TTC549 (cell line): ENCODE data around the gene TSKS.

Experiments used
- FAIRE-seq: peaks from 2 replicates; lab custom pipeline; 2012; peaks lifted over from hg19 to GRCh38; lab: Jason Lieb, UNC

TSKS gene

DNA sequence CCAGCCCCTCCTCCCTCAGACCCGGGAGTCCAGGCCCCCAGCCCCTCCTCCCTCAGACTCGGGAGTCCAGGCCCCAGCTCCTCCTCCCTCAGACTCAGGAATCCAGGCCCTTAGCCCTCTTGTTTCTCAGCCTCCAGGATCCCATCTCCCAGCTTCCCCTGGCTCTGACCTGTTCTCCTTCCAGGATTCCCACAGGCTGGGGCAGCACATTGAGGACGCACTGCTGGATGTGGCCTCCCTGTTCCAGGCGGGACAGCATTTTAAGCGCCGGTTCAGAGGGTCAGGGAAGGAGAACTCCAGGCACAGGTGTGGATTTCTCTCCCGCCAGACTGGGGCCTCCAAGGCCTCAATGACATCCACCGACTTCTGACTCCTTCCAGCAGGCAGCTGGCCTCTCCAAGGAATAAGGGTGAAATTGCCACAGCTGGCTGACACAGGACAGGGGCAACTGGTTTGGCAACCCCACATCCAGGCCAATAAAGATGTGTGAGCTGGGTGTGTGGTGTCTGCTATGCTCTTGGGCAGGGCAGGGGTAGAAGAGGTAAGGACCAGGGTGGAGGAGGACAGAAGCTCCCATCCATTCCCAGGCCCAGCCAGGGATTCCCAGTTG lies 49.8 kb downstream of the TSKS start:
- no peak for FAIRE-seq

DNA sequence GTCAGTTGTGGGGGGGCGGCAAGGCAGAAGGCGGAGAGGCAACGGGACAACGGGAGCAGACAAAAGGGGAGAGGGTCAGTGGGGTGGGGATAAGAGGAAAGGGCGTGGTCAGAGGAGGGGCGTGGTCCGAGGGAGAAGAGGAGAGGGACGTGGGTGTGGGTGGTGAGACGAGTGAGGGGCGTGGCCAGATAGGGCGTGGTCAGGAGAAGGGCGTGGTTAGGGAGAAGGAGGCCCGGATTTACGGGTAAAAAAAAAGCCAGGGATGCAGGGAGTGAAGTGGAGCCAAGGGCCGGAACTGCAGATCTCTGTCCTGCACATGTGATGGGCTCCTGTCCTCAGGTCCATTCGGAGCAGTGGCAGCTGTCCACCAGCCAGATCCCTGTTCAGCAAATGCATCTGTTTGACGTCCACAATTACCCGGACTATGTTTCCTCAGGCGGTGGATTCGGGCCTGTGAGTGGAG lies 50.7 kb downstream of the TSKS start:
- no peak for FAIRE-seq

DNA sequence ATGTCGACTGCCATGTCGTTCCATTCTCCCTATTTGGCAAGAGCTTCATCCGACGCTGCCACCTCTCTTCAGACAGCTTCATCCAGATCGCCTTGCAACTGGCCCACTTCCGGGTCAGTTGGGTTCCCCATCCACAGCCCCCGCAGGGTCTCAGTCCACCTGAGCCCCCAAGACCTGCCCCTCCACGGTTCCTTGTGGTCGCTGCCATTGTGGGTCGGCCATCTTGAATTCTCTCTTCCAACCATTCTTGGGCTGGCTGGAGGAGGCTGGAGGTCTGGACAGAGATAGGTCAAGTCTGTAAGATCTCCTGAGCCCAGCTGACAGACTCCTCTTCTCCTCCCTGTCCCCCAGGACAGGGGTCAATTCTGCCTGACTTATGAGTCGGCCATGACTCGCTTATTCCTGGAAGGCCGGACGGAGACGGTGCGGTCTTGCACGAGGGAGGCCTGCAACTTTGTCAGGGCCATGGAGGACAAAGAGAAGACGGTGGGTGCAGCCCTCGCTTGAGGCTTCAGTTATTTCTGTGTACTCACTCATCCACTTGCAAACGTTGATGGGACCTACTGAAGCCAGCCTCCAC lies 52.6 kb downstream of the TSKS start:
- no peak for FAIRE-seq

DNA sequence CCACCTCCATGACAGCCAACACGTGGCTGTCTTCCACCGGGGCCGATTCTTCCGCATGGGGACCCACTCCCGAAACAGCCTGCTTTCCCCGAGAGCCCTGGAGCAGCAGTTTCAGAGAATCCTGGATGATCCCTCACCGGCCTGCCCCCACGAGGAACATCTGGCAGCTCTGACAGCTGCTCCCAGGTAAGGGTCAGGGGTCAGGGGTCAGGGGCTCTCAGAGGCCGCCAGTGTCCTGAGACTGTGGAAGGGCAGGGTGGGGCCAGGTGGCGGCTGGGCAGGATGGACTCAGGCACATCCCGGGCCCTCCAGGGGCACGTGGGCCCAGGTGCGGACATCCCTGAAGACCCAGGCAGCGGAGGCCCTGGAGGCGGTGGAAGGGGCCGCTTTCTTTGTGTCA lies 57.2 kb downstream of the TSKS start:
- no peak for FAIRE-seq

DNA sequence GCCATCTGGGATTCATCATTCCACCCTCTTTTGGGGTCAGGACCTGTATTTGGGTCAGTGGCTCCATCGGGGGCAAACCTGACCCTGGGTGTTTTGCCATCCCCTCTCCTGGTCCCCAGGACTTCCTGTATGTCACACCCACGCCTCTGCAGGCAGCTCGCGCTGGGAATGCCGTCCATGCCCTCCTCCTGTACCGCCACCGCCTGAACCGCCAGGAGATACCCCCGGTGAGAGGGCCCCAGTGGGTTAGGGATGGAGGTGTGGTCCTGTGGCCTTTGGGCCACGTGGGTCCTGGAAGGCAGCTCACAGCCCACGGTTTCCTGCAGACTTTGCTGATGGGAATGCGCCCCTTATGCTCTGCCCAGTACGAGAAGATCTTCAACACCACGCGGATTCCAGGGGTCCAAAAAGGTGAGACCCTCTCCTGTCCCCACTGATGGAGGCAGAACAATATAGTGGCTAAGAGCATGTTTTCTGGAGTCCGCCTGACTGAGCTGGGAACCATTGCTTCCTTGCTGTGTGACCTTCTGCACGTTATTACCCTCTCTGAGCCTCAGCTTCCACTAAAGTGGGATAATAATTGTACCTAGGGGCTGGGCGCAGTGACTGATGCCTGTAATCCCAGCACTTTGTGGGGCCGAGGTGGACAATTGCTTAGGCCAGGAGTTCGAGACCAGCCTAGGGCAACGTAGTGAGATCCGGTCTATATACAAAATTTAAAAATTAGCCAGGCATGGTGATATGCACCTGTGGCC lies 58.0 kb downstream of the TSKS start:
- no peak for FAIRE-seq

DNA sequence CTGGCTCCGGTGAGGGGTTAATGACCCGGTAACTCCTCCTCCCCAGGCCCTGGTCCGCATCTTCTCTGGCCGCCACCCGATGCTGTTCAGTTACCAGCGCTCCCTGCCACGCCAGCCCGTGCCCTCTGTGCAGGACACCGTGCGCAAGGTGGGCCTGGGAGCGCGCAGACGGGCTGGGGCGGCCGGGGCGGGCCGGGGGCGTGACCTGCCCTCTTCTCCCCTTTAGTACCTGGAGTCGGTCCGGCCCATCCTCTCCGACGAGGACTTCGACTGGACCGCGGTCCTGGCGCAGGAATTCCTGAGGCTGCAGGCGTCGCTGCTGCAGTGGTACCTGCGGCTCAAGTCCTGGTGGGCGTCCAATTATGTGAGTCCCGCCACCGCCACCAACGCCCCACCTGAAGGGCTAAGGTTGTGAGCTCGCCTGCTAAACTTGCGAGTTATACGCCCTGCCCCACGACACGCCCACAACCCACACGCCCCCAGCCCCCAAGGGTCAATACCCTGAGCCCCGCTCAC lies 61.8 kb downstream of the TSKS start:
- FAIRE-seq: no peak

DNA sequence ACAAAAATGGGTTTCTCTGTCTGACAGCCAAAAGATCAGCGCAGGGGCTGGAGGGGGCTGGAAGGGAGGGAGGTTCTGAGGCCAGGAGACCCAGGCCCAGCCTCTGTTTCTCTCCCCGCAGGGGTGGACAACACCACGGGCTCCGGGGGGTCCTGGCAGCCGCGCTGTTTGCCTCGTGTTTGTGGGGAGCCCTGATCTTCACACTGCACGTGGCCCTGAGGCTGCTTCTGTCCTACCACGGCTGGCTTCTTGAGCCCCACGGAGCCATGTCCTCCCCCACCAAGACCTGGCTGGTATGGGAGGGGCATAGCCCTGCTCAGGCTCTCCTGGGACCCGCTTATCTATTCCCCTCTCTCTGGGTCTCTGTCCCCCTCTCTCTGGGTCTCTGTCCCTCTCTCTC lies 62.5 kb downstream of the TSKS start:
- no peak for FAIRE-seq

DNA sequence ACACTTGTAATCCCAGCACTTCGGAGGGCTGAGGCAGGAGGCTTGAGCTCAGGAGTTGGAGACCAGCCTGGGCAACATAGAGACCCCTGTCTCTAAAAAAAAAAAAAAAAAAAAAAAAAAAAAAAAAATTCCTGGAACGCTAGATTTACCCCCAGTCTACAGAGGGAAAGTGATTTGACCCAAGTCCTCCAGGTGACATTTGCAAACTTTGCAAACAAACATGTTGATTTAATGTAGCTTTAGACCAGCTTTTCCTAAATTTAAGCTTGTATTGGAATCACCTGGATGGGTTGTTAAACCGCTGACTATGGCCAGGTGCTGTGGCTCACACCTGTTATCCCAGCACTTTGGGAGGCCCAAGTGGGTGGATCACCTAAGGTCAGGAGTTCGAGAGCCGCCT lies 63.7 kb downstream of the TSKS start:
- FAIRE-seq: no peak

DNA sequence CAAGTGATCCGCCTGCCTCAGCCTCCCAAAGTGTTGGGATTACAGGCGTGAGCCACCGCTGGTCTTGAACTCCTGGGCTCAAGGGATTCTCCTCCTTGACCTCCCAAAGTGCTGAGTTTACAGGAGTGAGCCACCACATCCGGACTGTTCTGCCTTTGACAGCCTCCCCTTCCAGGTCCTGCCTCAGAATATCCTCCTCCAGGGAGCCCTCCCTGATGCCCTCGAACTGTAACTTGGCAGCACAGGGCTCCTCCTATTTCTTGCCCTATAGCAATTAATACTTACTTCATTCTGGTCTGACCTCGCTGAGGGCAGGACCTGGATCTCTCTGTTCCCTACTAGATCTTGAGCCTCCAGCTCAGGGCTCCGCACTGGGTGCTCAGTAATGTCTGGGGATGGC lies 66.2 kb downstream of the TSKS start:
- FAIRE-seq: no peak

DNA sequence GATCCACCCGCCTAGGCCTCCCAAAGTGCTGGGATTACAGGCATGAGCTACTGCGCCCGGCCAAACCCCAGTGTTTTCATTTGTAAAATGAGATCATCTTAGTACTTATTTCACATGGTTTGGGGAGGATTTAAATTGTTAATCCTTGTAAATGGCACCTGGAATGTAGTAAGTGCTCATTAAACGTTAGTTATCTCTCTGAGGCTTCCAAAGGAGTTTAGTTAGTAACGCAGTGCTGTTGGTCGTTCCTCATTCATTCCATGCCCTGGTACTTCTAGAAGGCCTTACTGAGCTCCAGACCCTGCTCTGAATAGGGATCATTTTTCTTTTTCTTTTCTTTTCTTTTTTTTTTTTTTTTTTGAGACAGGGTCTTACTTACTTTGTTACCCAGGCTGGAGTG lies 67.0 kb downstream of the TSKS start:
- FAIRE-seq: no peak

DNA sequence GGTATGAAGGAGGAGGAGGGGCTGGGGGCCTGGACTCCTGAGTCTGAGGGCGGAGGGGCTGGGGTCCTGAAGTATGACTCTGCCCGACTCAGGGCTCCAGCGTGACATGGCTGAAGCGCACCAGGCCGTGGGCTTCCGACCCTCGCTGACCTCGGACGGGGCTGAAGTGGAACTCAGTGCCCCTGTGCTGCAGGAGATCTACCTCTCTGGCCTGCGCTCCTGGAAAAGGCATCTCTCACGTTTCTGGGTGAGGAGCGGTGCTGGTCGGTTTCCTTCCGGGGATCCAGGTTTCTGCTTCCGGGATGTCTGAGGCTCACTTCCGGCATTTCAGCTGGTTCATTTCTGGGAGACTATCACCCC lies 71.0 kb downstream of the TSKS start:
- no peak for FAIRE-seq

DNA sequence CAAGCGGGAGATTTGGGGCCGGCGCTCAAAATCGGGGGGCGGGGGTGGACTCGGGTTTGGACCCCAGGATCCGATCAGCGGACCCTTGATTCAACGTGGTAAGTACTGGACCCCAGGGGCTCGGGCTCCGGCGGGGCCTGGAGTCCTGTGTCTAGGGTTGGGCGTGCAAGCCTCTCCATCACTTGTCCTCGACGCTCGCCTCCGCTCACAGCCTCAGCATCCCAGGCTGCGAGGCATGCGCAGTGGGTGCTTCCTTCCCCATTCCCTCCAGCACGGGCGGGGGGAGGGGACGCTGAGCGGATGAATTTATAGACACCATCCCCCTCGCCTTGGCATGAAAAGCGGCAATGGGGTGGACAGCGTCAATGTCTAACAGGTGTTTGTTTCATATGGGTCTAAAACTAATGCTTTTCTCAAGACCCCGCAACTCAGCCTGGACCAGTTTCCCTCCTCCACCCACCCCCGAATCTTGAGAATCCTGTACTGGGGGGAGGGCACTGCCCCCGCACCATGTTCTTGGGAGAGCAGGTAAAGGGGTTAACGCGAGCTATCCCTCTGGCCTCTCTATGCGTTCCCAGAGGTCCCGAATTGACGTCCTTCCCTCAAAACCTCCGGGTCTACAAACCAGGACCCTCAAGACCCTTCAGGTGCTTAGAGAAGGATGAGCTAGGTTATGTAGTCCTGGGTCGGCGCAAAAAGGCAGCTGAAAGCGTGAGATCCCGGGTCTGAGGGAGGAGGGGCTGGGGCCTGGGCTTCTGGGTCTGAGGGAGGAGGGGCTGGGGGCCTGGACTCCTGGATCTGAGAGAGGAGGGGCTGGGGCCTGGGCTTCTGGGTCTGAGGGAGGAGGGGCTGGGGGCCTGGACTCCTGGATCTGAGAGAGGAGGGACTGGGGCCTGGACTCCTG lies 71.6 kb downstream of the TSKS start:
- FAIRE-seq: no peak

DNA sequence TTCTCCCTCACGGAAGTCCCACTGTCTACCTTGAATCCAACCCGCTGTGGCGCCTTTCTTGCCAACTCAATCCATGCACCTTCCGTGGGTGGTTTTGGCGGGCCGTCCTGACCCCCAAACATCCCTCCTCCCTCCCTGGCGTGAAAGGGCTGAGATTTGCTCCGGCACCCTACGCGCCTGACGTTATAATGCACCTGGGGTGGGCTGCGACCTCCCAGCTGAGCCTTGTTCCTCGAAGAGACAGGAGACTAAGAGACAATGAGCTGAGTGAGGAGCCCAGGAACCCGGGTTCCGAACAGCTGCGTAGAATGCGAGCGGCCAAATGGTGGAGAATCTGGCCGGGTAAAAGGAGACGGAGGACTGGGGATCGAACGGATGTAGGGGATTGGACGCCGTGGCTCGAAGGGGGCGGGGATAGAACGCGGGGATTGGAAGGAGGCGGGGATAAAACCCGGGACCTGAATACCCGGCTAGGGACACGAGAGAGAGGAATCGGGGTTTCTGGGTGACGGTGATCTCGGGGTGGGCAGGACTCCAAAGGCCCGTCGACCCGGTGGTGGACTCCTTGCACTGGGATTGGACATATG lies 72.4 kb downstream of the TSKS start, which contains the start of gene CPT1C:
Gene CPT1C (plus strand): TSS at position 461 of the 587 bp plus-strand sequence. CDS start 1,137 bp downstream, outside the sequence.
- FAIRE-seq: peak; percentile 80

DNA sequence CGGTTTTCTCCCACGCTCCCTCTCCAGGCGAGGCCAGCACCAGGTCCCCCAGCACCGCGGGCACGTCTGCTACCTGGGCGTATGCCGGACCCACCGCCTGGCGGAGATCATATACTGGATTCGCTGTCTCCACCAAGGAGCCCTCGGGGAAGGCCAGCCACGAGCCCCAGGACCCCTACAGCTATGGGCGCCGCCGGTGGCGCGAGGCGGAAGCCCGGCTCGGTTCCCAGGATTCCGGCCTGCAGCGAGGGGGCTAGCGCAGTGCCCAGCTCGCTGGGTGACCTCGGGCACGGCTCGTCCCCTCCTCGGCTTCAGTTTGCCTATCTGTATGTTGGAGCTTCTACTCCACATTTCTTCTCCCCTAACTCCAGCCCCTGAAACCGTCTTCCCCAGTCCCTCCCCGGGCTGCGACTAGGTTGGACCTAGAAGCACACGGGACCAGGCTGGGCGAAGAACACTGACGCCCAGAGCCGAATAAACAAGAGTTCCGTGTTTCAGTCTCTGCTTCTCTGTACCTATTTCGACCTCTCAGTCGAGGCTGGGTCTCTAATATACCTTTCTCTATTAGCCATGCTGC lies 72.9 kb downstream of the TSKS start:
- FAIRE-seq: no peak
